ENCODE results near the gene GABRA5.

- TF ChIP-seq CTCF (conservative IDR thresholded peaks at IDR 0.05 in 1 of 2, IDR thresholded peaks at IDR 0.05 in 1 of 2; ENCODE audit: low read depth in 1 of 2, low read length in 2 of 2) = no peak
- TF ChIP-seq EZH2 (IDR thresholded peaks at IDR 0.05; ENCODE audit: low read length, missing control alignments) = no peak
Measured at GRCh38 chr15:26892182-26892518, 25.3 kb downstream of the GABRA5 start.
